ENCODE measurements around the gene CKAP4.

The CKAP4 gene

GRCh38 chr12:106274012-106274411 lies 26.2 kb upstream of the CKAP4 start:
- no peak for DNase-seq (ENCODE audit: low spot score)

DNA sequence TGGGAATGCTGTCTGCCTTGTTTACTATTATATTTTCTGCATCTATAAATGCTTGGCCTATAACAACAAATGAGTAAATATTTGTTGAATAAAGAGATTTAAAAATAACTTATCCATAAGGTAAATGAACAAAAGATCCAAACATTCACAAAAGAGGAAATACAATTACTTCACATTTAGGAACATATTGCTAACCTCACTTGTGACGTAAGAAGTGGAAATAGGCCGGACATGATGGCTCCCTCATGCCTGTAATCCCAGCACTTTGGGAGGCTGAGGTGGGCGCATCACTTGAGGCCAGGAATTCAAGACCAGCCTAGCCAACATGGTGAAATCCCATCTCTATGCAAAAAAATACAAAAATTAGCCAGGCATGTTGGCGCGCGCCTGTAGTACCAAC lies 25.7 kb upstream of the CKAP4 start:
- DNase-seq (ENCODE audit: low spot score), result no peak

DNA sequence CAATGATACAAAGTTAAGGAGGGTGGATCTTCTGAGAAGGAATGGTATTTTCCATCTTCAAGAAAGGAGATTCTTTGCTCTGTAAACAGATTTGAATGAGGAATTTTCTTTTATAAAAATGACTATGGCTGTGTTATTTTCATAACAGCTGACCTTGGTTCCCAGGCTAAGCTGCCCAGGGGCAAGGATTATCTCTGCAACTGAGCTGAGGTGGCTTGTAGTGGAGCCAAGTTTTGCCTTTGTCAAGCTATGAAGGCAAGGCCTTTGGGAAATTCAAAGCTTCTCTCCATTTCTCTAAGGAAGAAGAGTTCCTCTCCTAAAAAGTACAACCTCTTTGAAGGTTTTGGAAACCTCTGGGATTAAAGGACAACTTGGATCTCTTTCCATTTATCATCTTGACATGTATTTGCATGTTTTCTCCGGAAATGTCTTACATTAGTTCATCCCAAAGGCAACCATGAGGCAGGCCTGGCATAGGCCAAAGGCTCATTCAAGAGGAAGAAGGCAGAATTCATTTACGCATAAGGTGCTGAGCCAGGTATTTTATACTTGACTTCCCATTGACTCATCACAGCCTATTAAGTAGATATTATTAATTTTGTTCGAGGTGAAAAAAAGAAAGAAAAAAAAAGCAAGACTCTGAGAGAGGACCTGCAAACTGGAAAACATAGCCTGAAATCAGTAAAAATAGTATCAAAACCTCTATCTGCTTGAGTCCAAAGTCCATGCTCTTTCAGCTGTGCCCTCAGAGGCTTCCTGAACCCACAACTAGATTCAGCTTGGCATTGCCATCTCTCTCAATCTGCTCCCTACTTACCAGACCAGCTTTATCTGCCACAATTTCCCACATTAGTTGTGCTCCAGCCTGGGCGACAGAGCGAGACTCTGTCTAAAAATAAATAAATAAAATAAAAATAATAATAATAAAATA lies 24.0 kb upstream of the CKAP4 start:
- no peak for DNase-seq (ENCODE audit: low spot score)

DNA sequence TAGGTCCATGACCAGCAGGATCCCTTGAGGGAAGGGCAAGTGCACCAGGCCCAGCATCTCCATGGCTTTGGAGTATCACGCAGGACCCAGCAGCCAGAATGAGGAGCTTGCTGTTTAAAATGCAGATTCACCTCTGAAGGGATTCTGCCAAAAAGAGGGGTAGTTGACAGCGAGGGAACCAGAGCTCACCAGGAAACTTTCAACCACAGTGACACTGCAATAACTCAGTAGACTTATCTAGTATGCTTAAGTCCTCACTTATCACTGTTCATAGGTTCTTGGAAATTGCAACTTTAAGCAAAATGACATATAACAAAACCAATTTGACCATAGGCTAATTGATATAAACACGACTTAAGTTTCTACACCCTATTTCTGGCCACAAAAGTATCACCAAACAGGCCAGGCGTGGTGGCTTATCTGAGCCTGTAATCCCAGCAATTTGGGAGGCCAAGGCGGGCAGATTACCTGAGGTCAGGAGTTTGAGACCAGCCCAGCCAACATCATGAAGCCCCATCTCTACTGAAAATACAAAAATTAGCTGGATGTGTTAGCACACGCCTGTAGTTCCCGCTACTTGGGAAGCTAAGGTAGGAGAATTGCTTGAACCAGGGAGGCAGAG lies 21.4 kb upstream of the CKAP4 start:
- no peak for DNase-seq (ENCODE audit: low spot score)

GRCh38 chr12:106267535-106267934 lies 19.7 kb upstream of the CKAP4 start:
- no peak for DNase-seq (ENCODE audit: low spot score)

GRCh38 chr12:106265116-106265515 lies 17.3 kb upstream of the CKAP4 start:
- no peak for DNase-seq (ENCODE audit: low spot score)

DNA sequence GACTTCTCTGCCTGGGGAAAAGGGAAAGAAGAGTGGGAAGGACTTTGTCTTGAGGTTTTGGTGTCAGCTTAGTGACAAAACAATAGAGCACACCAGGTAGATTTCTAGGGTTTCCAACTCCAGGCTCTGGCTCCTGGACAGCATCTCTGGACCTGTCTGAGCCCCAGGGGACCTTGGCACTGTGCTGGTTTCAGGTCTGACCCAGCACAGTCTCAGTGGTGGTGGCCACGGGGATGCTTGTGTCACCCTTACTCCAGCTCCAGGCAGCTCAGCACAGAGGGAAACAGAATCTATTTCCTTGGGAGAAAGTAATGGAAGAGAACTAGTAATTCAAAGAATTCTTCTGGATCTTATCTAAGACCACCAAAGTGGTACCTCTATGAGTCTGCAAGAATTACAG lies 11.1 kb upstream of the CKAP4 start:
- DNase-seq (ENCODE audit: low spot score), result no peak

DNA sequence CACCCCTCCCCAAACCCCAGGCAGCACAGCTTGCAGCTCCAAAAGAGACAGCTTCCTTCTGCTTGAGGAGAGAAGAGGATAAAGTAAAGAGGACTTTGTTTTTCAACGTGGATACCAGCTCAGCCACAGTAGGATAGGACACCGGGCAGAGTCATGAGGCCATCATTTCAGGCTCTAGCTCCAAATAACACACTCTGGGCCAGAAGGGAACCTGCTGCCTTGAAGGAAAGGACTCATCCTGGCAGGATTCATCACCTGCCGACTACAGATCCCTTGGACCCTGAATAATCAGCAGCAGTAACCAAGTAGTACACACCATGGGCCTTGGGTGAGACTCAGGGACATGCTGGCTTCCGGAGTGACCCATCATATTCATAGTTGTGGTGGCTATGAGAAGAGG lies 10.4 kb upstream of the CKAP4 start:
- DNase-seq (ENCODE audit: low spot score), result no peak

DNA sequence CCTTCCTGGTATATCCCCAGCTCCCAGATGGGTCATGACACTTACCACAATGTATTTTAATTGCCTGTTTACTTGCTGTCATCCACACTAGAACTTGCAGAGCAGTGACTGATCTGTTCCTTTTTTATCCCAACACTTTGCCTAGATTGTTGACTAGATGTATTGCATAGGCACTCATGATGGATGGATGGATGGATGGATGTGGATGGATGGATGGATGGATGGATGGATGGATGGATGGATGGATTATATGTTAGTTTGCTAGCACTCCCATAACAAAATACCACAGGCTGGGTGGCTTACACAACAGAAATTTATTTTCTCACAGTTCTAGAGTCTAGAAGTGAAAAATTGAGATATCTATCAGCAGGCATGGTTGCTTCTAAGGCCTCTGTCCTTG lies 8.7 kb upstream of the CKAP4 start:
- DNase-seq (ENCODE audit: low spot score), result no peak

DNA sequence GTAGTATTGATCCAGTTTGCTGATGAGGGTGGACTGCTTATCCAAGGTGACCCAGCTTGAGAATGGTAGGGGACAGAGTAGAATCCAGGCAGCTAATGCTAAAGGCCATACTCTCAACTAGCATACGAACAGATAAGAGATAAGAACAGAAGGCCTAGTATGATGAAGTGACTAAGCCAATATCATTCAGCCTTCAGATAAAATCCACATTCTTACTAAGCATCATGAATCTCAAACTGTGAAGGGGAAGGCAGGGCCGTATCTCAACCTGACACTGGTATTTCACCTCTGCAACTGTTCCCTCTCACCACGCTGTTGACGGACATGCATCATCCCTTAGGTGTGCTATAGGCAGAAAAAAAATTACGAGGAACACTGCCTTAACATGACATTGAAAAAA lies 8.1 kb upstream of the CKAP4 start:
- no peak for DNase-seq (ENCODE audit: low spot score)

GRCh38 chr12:106255493-106255892 lies 7.7 kb upstream of the CKAP4 start:
- no peak for DNase-seq (ENCODE audit: low spot score)

GRCh38 chr12:106254724-106255123 lies 6.9 kb upstream of the CKAP4 start:
- no peak for DNase-seq (ENCODE audit: low spot score)

DNA sequence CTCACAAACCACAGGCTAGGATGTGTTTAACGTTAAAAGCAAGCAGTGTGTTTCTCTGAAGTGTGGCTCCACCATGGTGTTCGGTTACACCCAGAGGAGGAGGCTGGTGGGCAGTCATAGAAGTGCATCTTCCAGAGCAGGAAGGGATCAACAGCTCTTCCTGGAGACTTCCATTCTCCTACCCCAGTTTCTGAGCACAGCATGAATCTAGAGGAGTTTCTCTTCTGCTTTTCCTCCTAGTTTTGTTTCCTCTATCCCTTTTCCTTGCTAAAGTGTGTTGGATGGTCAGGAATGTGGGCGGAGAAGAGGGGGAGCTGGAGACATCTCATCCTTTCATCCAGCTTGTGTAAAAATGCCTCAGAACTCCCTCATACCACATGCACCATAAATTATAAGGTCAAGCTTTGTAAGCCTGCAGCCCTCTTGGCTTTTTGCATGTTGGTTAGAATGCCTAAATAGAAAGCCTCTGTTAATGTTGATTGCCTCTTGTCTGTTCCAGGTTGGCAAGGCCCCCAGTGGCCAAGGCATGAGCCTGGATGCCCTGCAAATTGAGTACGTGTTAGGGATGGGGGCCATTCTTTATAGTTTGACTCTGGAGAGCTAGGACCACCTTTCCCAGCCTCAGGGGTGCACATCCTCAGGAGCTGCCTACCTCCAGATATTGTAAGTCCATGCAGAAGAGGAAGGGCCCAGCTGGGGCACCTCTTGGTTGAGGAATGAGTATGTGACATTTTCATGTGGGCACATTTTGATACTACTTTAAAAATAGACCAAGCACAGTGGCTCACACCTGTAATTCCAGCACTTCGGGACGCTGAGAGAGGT lies 4.0 kb upstream of the CKAP4 start:
- DNase-seq (ENCODE audit: low spot score), result peak; percentile 55

GRCh38 chr12:106249411-106250135 lies 1.8 kb upstream of the CKAP4 start:
- DNase-seq (ENCODE audit: low spot score), result no peak

GRCh38 chr12:106248846-106249371 lies 1.1 kb upstream of the CKAP4 start:
- DNase-seq (ENCODE audit: low spot score), result peak; percentile 34

- peak; percentile 70 for DNase-seq (ENCODE audit: low spot score)
Measured at GRCh38 chr12:106248312-106248845, 559 bp upstream of the CKAP4 start.

DNA sequence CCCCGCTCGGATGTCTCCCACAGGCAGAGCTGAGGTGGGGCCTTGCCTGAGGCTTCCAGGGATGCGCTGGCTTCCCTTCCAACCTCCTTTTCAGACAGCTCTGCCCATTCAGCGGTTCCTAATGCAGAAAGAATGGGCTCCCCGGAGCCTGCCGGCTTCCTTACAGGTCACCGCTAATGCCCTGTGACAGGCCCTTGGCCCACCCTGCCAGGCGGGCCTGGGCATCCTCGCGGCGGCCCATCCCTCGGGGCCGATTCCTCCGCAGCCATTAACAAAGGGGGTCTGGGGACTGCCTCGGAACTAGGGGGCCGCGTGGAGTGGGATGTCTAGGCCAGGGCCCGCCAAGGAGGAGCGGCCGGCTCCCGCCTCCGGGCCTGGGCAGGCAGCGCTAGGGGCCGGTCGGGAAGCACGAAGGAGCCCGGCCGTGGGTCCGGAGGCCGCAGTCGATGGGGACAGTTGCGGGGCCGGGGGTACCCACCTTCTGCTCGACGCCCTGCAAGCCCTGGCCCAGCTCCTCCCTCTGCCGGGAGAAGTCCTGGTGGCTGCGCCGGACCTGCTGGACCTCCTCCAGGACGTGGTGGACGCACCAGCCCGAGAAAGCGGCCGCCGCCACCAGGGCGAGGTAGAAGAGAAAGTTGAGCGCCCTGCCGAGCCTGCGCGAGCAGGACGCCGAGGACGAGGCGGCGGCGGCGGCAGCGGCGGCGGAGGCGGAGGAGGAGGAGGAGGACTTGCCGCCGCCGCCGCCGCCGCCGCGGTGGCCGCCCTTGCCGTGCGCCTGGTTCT lies 738 bp downstream of the CKAP4 start:
- peak; percentile 78 for DNase-seq (ENCODE audit: low spot score)

DNA sequence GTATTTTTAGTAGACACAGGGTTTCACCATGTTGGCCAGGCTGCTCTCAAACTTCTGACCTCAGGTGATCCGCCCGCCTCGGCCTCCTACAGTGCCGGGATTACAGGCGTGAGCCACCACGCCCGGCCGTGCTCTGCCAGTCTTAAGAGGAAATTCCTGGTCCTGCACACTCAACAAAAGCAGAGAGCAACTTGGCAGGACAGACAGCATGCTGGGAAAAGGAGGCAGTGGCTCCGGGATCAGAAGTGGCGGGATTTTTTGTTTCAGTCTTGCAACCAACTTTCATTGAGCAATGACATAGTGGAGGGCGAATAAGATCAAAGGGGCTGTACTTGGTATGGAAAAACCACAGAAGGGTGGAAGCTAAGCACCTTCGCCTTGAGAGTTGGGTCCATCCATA lies 2.1 kb downstream of the CKAP4 start:
- peak; percentile 79 for DNase-seq (ENCODE audit: low spot score)

GRCh38 chr12:106243620-106244019 lies 4.2 kb downstream of the CKAP4 start:
- no peak for DNase-seq (ENCODE audit: low spot score)

DNA sequence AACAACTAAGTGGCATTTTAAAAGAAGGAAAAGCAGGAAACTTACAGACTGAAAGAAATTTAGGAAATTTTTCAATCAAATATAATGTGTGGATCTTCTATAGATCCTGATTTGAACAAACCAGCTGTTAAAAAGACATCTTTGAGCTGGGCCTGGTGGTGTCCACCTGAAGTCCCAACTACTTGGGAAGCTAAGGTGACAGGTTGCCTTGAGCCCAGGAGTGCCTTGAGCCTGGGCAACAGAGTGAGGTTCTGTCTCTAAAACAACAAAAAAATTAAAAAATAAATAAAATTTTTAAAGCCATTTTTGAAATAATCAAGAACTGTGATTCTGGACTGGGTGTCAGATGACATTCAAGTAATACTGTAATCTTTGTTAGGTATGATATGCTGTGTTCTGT lies 7.0 kb downstream of the CKAP4 start:
- DNase-seq (ENCODE audit: low spot score), result no peak

- DNase-seq (ENCODE audit: low spot score), result no peak
Measured at GRCh38 chr12:106239951-106240335, 7.9 kb downstream of the CKAP4 start.

All from AG20443 (cell line).